NCI-H146 treated with DMSO at 0.1 percent for 48 hours (cell line): ENCODE results near the gene CNTN6.

Experiments
- DNase-seq: peaks from one replicate; lab custom pipeline; 2025; ENCODE audit not compliant: unreplicated experiment; lab: John Stamatoyannopoulos, UW

CNTN6 gene

GRCh38 chr3:1092771-1093170, at the start of gene CNTN6:
TSS of gene CNTN6 (plus strand) at chr3:1093024. CDS start at chr3:1148009, 54,985 bp downstream.
- DNase-seq, result no peak

GRCh38 chr3:1048558-1048957, 44.3 kb upstream of the CNTN6 start:
- DNase-seq, result no peak

- no peak for DNase-seq
Measured at GRCh38 chr3:1055870-1056269, 37.0 kb upstream of the CNTN6 start.

- DNase-seq, result no peak
Measured at GRCh38 chr3:1056744-1057143, 36.1 kb upstream of the CNTN6 start.

GRCh38 chr3:1057436-1057835, 35.4 kb upstream of the CNTN6 start:
- no peak for DNase-seq

- DNase-seq, result no peak
Measured at GRCh38 chr3:1068985-1069384, 23.8 kb upstream of the CNTN6 start.

GRCh38 chr3:1072041-1072440, 20.8 kb upstream of the CNTN6 start:
- DNase-seq, result no peak

- no peak for DNase-seq
Measured at GRCh38 chr3:1079662-1080061, 13.2 kb upstream of the CNTN6 start.

- DNase-seq, result peak; percentile 3
Measured at GRCh38 chr3:1082108-1082507, 10.7 kb upstream of the CNTN6 start.

- no peak for DNase-seq
Measured at GRCh38 chr3:1087066-1087560, 5.7 kb upstream of the CNTN6 start.

- no peak for DNase-seq
Measured at GRCh38 chr3:1088503-1088902, 4.3 kb upstream of the CNTN6 start.

GRCh38 chr3:1091286-1091685, 1.5 kb upstream of the CNTN6 start:
- DNase-seq, result no peak

GRCh38 chr3:1092061-1092460, 763 bp upstream of the CNTN6 start:
- DNase-seq, result no peak

- no peak for DNase-seq
Measured at GRCh38 chr3:1093217-1093616, 393 bp downstream of the CNTN6 start.

- DNase-seq, result no peak
Measured at GRCh38 chr3:1103525-1103924, 10.7 kb downstream of the CNTN6 start.

- no peak for DNase-seq
Measured at GRCh38 chr3:1117843-1118473, 25.1 kb downstream of the CNTN6 start.

GRCh38 chr3:1131166-1131565, 38.3 kb downstream of the CNTN6 start:
- DNase-seq, result no peak

GRCh38 chr3:1135194-1135593, 42.4 kb downstream of the CNTN6 start:
- DNase-seq, result no peak

- DNase-seq, result no peak
Measured at GRCh38 chr3:1138036-1138435, 45.2 kb downstream of the CNTN6 start.

- no peak for DNase-seq
Measured at GRCh38 chr3:1139071-1139470, 46.2 kb downstream of the CNTN6 start.

- DNase-seq, result no peak
Measured at GRCh38 chr3:1147326-1147725, 54.5 kb downstream of the CNTN6 start.

- no peak for DNase-seq
Measured at GRCh38 chr3:1147819-1148218, 55.0 kb downstream of the CNTN6 start.

- DNase-seq, result no peak
Measured at GRCh38 chr3:1164101-1164500, 71.3 kb downstream of the CNTN6 start.
